Fibroblast of lung (primary cell): ENCODE data around the gene DLGAP1.

Source experiments
- EZH2 ChIP-seq: IDR thresholded peaks from 2 replicates; pipeline ENCODE4 v1.5.1; 2012; ENCODE audit warnings: low read length, control low read depth, mild to moderate bottlenecking; ENCODE audit errors: missing control alignments
- TF ChIP-seq, protein P1 (sequence below), 2 donors: IDR thresholded peaks in 1 of 2; conservative IDR thresholded peaks in 1 of 2; 1 replicate in 1 of 2; 2 replicates in 1 of 2; pipeline ENCODE4 v1.5.1; 2011 to 2012; ENCODE audit warnings: low read length in 2 of 2, control low read depth in 1 of 2, inconsistent platforms in 1 of 2, low read depth in 1 of 2, mild to moderate bottlenecking in 1 of 2

DNA sequence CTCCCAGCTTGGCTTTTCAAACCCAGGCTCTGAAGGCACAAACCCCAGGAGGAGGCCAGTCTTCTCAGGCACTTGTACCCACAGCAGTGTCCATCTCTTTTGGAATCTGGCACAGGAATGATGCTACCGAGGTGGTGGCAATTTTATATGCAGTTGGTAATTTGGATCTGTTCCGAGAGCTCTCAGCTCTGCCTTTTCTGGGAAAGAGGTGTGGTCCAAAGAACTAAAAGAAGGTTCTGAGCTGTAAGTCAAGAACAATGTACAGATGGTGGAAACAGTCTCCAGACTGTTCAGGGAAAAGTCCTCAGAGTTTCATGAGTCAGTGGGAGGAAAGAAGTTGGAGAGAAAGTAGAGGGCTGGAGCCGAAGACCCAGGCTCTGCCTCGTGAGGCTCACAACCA, 651.8 kb downstream of the DLGAP1 start:
- TF ChIP-seq, protein P1, sequence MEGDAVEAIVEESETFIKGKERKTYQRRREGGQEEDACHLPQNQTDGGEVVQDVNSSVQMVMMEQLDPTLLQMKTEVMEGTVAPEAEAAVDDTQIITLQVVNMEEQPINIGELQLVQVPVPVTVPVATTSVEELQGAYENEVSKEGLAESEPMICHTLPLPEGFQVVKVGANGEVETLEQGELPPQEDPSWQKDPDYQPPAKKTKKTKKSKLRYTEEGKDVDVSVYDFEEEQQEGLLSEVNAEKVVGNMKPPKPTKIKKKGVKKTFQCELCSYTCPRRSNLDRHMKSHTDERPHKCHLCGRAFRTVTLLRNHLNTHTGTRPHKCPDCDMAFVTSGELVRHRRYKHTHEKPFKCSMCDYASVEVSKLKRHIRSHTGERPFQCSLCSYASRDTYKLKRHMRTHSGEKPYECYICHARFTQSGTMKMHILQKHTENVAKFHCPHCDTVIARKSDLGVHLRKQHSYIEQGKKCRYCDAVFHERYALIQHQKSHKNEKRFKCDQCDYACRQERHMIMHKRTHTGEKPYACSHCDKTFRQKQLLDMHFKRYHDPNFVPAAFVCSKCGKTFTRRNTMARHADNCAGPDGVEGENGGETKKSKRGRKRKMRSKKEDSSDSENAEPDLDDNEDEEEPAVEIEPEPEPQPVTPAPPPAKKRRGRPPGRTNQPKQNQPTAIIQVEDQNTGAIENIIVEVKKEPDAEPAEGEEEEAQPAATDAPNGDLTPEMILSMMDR (conservative IDR thresholded peaks at IDR 0.05 in 1 of 2, IDR thresholded peaks at IDR 0.05 in 1 of 2; ENCODE audit: low read depth in 1 of 2, low read length in 2 of 2), result no peak
- no peak for TF ChIP-seq EZH2
